GM18505 (cell line): ENCODE results near the gene CELSR2.
"Not testable (repeated sequence)": the region's sequence is repeated elsewhere in the genome, so short reads cannot be mapped to it uniquely, and the experiment has no call there.

Experiments used
- ATAC-seq: cut with Tn5 transposase; IDR thresholded peaks from one replicate; pipeline ENCODE4 v1.9.1; 2021; ENCODE audit not compliant: unreplicated experiment
- POLR2A ChIP-seq: IDR thresholded peaks from 4 replicates; pipeline ENCODE4 v1.6.1; 2011; ENCODE audit warnings: borderline replicate concordance; ENCODE audit not compliant: insufficient read depth, insufficient read length; ENCODE audit errors: extremely low read depth

CELSR2 gene

GRCh38 chr1:109277434-109278204 lies 28.3 kb downstream of the CELSR2 start:
- TF ChIP-seq POLR2A: no peak
- no peak for ATAC-seq

- TF ChIP-seq POLR2A: no peak
- ATAC-seq: no peak
These were observed 30.4 kb downstream of the CELSR2 start for GRCh38 chr1:109279615-109280278.

DNA sequence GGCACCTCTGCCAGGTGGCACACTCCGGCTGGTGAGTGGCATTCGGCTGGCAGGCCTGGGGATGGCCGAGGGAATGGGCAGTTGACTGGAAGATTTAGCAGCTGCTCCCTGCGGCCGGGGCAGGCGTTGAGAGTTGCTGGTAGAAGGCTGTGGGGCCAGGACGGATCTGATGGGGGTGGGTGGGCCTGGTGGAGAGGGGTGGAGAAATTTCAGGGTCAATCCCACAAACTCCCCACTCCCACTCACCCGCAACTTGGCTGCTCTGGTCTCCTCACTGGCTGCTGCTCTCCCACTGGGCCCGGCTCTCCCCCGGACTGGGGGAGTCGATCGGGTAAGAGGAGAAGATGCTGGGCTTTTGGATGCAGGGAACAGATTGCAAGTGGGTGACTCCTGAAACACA lies 31.5 kb downstream of the CELSR2 start:
- no peak for TF ChIP-seq POLR2A
- no peak for ATAC-seq

DNA sequence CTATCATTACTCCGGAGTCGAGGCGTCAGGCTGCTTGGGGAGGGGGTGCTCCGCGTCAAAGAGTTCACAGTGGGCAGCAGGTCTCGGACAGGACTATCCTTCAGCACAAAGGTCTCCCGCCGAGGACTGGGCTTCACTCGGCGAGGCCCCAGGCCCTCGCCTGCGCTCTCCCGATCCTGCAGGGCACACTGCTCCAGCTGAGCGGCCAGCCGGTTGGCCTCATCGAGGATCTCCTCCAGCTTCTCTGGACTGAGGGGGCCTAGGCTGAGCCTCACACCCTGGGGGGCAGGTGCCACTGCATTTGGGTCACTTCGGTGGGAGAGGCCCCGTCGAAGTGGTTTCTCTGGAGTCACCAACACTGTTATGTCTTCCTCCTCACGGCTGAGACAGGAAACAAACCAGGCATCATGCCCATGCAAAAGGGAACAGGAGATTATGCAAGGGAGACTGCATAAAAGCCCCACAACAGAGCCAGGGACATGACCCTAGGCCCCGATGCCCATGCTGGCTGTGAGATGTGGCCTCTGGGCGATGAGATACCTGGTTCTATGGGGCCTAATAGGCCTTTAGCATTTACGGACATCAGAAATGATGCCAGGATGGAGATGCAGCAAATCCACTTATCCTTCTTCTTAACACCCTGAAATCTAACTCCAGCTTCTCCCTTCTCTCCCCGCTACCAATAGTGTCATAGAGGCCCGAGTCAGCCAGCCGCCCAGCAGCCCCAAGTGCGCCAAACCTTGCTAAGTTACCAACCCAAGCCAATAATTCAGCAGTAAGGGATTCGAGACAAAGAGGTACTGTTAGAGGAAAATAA lies 32.5 kb downstream of the CELSR2 start:
- ATAC-seq: no peak
- TF ChIP-seq POLR2A: no peak

DNA sequence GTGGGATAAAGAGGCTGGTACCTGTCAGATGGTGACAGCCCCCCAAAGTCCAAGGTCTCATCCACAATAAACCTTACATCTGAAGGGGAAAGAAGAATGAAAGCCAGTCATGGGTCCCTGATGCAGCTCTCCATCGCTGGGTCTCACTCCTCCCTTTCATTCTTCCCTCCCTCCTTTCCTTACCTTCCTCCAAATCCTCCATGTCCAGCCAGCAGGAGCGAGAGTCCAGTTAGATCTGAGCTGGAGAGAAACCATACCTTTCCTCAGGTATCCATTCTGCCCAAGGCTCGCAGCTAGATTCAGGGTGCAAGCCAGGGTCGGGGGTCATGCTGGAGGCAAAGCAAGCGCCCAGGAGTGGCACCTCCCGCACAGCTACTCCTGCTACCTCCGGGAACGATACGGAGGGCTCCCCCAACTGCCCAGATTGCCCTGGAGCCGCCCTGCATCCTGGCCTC lies 33.2 kb downstream of the CELSR2 start:
- TF ChIP-seq POLR2A: no peak
- no peak for ATAC-seq

GRCh38 chr1:109282952-109283747 lies 33.8 kb downstream of the CELSR2 start, which contains the start of gene PSRC1:
TSS of gene PSRC1 (minus strand) at chr1:109283145.
- peak; percentile 74 for TF ChIP-seq POLR2A
- peak; percentile 96 for ATAC-seq

DNA sequence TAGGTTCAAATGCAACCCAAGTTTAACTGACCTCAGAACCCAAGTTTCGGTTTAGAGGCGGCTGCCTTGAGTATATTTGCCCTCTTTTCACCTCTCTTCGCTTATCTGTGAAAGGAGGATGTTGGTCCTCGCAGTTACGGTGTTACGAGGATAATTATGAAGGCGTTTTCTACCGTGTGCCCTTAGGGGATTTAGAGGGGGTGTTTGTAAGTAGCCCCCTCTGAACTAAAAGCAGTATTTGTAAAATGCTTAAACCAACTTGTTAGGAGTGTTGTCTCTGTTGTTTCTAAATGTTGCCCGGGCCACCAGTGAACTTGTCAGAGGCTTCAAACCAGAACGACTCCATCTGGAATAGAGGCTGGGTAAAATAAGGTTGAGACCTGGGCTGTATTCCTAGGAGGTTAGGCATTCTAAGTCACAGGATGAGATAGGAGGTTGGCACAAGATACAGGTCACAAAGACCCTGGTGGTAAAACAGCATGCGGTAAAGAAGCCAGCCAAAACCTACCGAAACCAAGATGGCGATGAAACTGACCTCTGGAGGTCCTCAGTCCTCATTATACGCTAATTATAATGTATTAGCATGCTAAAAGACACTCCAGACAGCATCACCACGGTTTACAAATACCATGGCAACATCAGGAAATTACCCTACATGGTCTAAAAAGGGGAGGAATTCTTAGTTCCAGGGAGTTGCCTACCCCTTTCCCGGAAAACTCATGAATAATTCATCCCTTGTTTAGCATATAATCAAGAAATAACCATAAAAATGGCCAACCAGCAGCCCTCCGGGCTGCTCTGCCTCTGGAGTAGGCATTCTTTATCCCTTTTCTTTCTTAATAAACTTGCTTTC lies 34.6 kb downstream of the CELSR2 start:
- no peak for TF ChIP-seq POLR2A
- ATAC-seq: peak; percentile 20

DNA sequence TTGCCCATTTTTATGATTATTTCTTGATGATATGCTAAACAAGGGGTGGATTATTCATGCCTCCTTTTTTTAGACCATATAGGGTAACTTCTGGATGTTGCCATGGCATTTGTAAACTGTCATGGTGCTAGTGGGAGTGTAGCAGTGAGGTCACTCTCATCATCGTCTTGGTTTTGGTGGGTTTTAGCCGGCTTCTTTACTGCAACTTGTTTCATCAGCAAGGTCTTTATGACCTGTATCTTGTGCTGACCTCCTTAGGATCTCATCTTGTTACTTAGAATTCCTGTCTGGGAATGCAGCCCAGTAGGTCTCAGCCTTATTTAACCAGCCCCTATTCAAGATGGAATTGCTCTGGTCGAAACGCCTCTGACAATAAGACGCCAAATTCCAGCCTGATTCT lies 37.4 kb downstream of the CELSR2 start:
- ATAC-seq: not testable (repeated sequence)

DNA sequence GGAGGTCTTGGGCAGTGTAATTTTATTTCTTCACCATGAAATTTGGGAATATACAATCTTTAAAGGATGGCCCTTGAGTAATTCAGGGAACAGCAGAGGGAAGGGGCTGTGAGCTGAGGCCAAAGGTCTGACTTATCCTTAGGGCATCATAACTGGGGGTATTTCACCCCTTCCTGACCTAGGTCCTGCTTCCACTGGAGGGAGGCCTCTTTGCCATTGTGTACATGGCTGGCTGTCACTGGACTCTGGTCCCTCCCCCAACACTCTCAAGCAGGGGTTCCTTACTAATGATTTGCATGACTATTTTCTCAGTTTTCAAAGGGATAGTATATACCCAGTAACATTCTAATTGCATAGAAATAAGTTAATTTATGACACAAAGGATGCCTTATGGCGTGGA lies 40.8 kb downstream of the CELSR2 start:
- TF ChIP-seq POLR2A: no peak
- ATAC-seq: no peak

DNA sequence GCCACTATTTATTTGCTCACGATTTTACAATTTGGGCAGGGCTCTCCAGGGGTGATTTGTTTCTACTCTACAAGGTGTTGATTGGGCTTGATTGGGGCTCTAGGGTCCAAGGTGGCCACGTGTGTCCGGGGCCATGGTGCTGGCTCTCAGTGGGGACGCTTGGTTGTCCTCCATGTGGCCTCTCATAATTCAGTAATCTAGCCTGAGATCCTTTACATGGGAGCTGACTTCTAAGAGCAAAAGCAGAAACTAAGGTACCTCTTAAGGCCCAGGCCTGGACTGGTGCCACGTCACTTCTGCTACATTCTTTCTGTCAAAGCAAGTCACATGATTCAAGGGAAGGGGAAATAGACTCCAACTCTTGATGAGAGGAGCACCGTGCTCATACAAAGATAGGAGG lies 41.7 kb downstream of the CELSR2 start:
- no peak for TF ChIP-seq POLR2A
- no peak for ATAC-seq

- TF ChIP-seq POLR2A: no peak
These were observed 43.0 kb downstream of the CELSR2 start for GRCh38 chr1:109292364-109292763.

GRCh38 chr1:109293026-109293425 lies 43.7 kb downstream of the CELSR2 start:
- no peak for TF ChIP-seq POLR2A
- no peak for ATAC-seq

More at GRCh38 chr1:109292364-109292763, 43.0 kb downstream of the CELSR2 start:
- ATAC-seq: no peak

GRCh38 chr1:109294481-109294880 lies 45.1 kb downstream of the CELSR2 start:
- no peak for TF ChIP-seq POLR2A
- ATAC-seq: no peak
